ENCODE measurements around the gene MFSD2B.

- no peak for TF ChIP-seq EP300 (IDR thresholded peaks at IDR 0.05; ENCODE audit: borderline replicate concordance)
- no peak for TF ChIP-seq REST (IDR thresholded peaks at IDR 0.05; ENCODE audit: low read depth)
- TF ChIP-seq MAX (IDR thresholded peaks at IDR 0.05): no peak
- TF ChIP-seq FOXM1 (IDR thresholded peaks at IDR 0.05; ENCODE audit: borderline replicate concordance, low read depth): no peak
- TF ChIP-seq USF1 (IDR thresholded peaks at IDR 0.05): no peak
- TF ChIP-seq TAF1 (IDR thresholded peaks at IDR 0.05; ENCODE audit: low read depth): no peak
These were observed 2.8 kb downstream of the MFSD2B start for GRCh38 chr2:24012521-24013188.
